ENCODE results near the gene PLPP3. TPM values are rescaled to one million over a fixed set of nuclear protein-coding genes. Genes with fewer than 3 reads are reported as not detected.

The PLPP3 gene
- total and polyA plus RNA-seq, 9 of the 15 experiments (the other 6 are each of a cell fraction or from before 2014, with no cell fraction given), result 0.07 to 0.54 (median 0.20) TPM

DNA sequence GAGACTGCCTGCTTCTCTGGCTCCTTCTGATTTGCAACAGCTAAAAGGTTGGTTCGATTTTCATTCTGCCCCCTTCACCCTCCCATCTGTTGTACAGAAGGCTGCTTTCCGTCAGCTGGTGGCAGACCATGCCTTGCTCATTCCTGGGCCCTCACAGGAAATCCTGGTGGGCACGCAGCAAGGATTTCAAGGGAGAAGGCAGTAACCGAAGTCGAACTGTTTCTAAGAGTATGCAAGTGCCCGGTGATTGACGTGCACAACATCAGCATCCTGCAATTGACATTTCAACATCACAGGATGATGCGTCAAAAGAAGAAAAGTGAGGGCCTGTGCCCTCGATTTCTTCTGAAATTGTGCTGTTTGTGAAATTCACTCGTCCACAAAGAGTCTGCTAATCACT is 83.8 kb downstream of the PLPP3 start:
- BruUV-seq (replicated peaks), result no TSS peak
- Histone ChIP-seq H4K20me1 (replicated peaks; ENCODE audit: control insufficient read depth, insufficient read depth, low read length) (no peaks in the 10 kb centered on the region), H3K4me2 (ENCODE audit: insufficient read depth, low read length) (no peak overlapping the region), H3K9me1 (ENCODE audit: control insufficient read depth, insufficient read depth, low read length) (no peaks in the 10 kb centered on the region), H3K9me3 (replicated peaks; ENCODE audit: control insufficient read depth, insufficient read depth, low read depth, low read length) (no peaks in the 10 kb centered on the region), H3K27me3 (ENCODE audit: control insufficient read depth in 2 of 2, insufficient read depth in 2 of 2, low read length in 2 of 2) (no peaks in the 10 kb centered on the region), H3K4me1 (replicated peaks in 1 of 2; ENCODE audit: control insufficient read depth in 2 of 2, insufficient read depth in 2 of 2, low read length in 2 of 2) (no peaks in the 10 kb centered on the region; a peak in 1 of 5 replicates), H3K4me3 (no peak overlapping the region), H3K79me2 (ENCODE audit: control insufficient read depth, insufficient read depth, low read length) (no peaks in the 10 kb centered on the region), H3K9ac (ENCODE audit: insufficient read depth in 1 of 2, low read depth in 2 of 2, low read length in 2 of 2) (no peak overlapping the region), H3K36me3 (ENCODE audit: control insufficient read depth, insufficient read depth, low read length) (no peaks in the 10 kb centered on the region), H3K27ac (ENCODE audit: extremely low read depth, low read depth, low read length) (no peak overlapping the region), H2AFZ (ENCODE audit: low read depth, low read length) (no peak overlapping the region)
- no peak for DNase-seq (ENCODE audit: extremely low read depth in 1 of 4, low spot score in 3 of 4)
- POLR2A ChIA-PET, result no interaction called here
- intact Hi-C loops (cut with micrococcal nuclease), result no loop called here
- FAIRE-seq, result no peak
- WGBS (ENCODE audit: insufficient coverage, low coverage, missing lambda C conversion rate), result 44% methylated on average over 7 of the region's 10 CpGs
- CTCF ChIA-PET (ENCODE audit: low intra/inter-chr PET ratio), result no interaction called here
- ATAC-seq, result no peak
- in situ Hi-C loops (cut with MboI), result no loop called here
- TF ChIP-seq, protein P1, sequence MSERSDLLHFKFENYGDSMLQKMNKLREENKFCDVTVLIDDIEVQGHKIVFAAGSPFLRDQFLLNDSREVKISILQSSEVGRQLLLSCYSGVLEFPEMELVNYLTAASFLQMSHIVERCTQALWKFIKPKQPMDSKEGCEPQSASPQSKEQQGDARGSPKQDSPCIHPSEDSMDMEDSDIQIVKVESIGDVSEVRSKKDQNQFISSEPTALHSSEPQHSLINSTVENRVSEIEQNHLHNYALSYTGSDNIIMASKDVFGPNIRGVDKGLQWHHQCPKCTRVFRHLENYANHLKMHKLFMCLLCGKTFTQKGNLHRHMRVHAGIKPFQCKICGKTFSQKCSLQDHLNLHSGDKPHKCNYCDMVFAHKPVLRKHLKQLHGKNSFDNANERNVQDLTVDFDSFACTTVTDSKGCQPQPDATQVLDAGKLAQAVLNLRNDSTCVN (CRISPR knock-in tag; IDR thresholded peaks at IDR 0.05), result no peak
- TF ChIP-seq ZFP36 (IDR thresholded peaks at IDR 0.05; ENCODE audit: low read depth, low read length, partially characterized antibody) (no peak), ZNF324 (CRISPR knock-in tag; IDR thresholded peaks at IDR 0.05) (no peak), E2F3 (CRISPR knock-in tag; IDR thresholded peaks at IDR 0.05) (no peak), ZNF707 (CRISPR knock-in tag; conservative IDR thresholded peaks at IDR 0.05) (no peak), CTBP1 (IDR thresholded peaks at IDR 0.05; ENCODE audit: borderline replicate concordance) (no peak), EGR1 (conservative IDR thresholded peaks at IDR 0.05) (no peak), ZBTB8A (IDR thresholded peaks at IDR 0.05; ENCODE audit: partially characterized antibody) (no peak), FOXP1 (CRISPR knock-in tag; IDR thresholded peaks at IDR 0.05) (no peak), KLF10 (CRISPR knock-in tag; IDR thresholded peaks at IDR 0.05) (no peak), DIDO1 (tag; IDR thresholded peaks at IDR 0.05; ENCODE audit: low read depth) (no peak)
- TF ChIP-seq, protein P2, sequence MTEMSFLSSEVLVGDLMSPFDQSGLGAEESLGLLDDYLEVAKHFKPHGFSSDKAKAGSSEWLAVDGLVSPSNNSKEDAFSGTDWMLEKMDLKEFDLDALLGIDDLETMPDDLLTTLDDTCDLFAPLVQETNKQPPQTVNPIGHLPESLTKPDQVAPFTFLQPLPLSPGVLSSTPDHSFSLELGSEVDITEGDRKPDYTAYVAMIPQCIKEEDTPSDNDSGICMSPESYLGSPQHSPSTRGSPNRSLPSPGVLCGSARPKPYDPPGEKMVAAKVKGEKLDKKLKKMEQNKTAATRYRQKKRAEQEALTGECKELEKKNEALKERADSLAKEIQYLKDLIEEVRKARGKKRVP (CRISPR knock-in tag; IDR thresholded peaks at IDR 0.05), result no peak
